K562 (cell line): ENCODE results near the gene ASCC3. TPM values are rescaled to one million over a fixed set of nuclear protein-coding genes. Genes with fewer than 3 reads are reported as not detected.
A peak's percentile ranks its signal among the peaks of the same experiment; 100 is the strongest.

Experiments
- BRD9 ChIP-seq: fragments of 450-650 bp; IDR thresholded peaks from 2 replicates; pipeline ENCODE4 v1.6.1; 2018; ENCODE audit warnings: low read depth; ENCODE audit not compliant: partially characterized antibody
- CHAMP1 ChIP-seq: fragments of 450-650 bp; IDR thresholded peaks from 2 replicates; pipeline ENCODE4 v1.6.1; 2016; ENCODE audit warnings: mild to moderate bottlenecking
- COPS2 ChIP-seq: fragments of 450-650 bp; conservative IDR thresholded peaks from 2 replicates; pipeline ENCODE4 v1.6.1; 2016; ENCODE audit warnings: mild to moderate bottlenecking, moderate library complexity
- DPF2 ChIP-seq: fragments of 450-650 bp; IDR thresholded peaks from 2 replicates; pipeline ENCODE4 v1.6.1; 2016
- ELF4 ChIP-seq: fragments of 450-650 bp; formaldehyde crosslinking; IDR thresholded peaks from 2 replicates; pipeline ENCODE4 v1.4.0; 2022; ENCODE audit warnings: missing genetic modification characterization
- FOXP1 ChIP-seq: sonication (generic); formaldehyde crosslinking; IDR thresholded peaks from 2 replicates; pipeline ENCODE4 v1.8.0; 2022; ENCODE audit warnings: mild to moderate bottlenecking, missing genetic modification reagents
- GATA2 ChIP-seq: sonication (generic); formaldehyde crosslinking; IDR thresholded peaks from 2 replicates; pipeline ENCODE4 v1.4.0; 2020; ENCODE audit warnings: mild to moderate bottlenecking, missing genetic modification reagents
- MEIS2 ChIP-seq: fragments of 450-650 bp; IDR thresholded peaks from 2 replicates; pipeline ENCODE4 v1.6.1; 2014; ENCODE audit warnings: mild to moderate bottlenecking; ENCODE audit not compliant: partially characterized antibody
- PTBP1 ChIP-seq: fragments of 200-400 bp; formaldehyde crosslinking; IDR thresholded peaks from 2 replicates; pipeline ENCODE4 v1.6.1; 2017; ENCODE audit warnings: low read depth, low read length
- PURB ChIP-seq: sonication (generic); formaldehyde crosslinking; IDR thresholded peaks from 2 replicates; pipeline ENCODE4 v1.9.0; 2021; ENCODE audit warnings: low read depth, mild to moderate bottlenecking, missing genetic modification reagents
- TCFL5 ChIP-seq: fragments of 250-450 bp; sonication (Bioruptor Pico); conservative IDR thresholded peaks from 2 replicates; pipeline ENCODE4 v1.6.1; 2021; ENCODE audit warnings: mild to moderate bottlenecking, moderate library complexity, matching md5 sums
- TEAD1 ChIP-seq, 2 experiments: fragments of 450-650 bp in 1 of 2; sonication (generic) in 1 of 2; formaldehyde crosslinking; IDR thresholded peaks; 2 replicates each; pipeline versions ENCODE4 v1.4.0 to v1.8.0; 2020 to 2022; ENCODE audit warnings: mild to moderate bottlenecking in 2 of 2, missing genetic modification reagents in 1 of 2
- ZBTB26 ChIP-seq: fragments of 450-650 bp; formaldehyde crosslinking; IDR thresholded peaks from 2 replicates; pipeline ENCODE4 v1.4.0; 2022; ENCODE audit warnings: missing genetic modification characterization
- ZBTB9 ChIP-seq: fragments of 450-650 bp; formaldehyde crosslinking; IDR thresholded peaks from 2 replicates; pipeline ENCODE4 v1.4.0; 2020; ENCODE audit warnings: mild to moderate bottlenecking, moderate library complexity
- ZNF324 ChIP-seq: fragments of 250-450 bp; sonication (Bioruptor Pico); IDR thresholded peaks from 2 replicates; pipeline ENCODE4 v1.4.0; 2020; ENCODE audit warnings: mild to moderate bottlenecking
- ZNF407 ChIP-seq: fragments of 450-650 bp; IDR thresholded peaks from 2 replicates; pipeline ENCODE4 v1.6.1; 2016; ENCODE audit warnings: low read depth
- ZNF408 ChIP-seq: fragments of 250-450 bp; sonication (Bioruptor Pico); IDR thresholded peaks from 2 replicates; pipeline ENCODE4 v1.4.0; 2020; ENCODE audit warnings: low read depth, mild to moderate bottlenecking, moderate library complexity
- polyA plus RNA-seq, 8 experiments: library from polyadenylated mRNA; depleted of rRNA in 4 of 8; stranded (reverse) in 5 of 8; unstranded in 3 of 8; fragments of >200 nt; fragmentation: Nextera tagmentation in 2 of 8; fragmentation: Illumina TruSeq in 1 of 8; extraction: Ambion mirVana in 2 of 8; extraction: Trizol in 1 of 8; gene quantifications; 2 replicates each; pipeline versions ENCODE4 v1.2.1 to v1.2.3, GENCODE V29; 2011 to 2014; ENCODE audit warnings: inconsistent platforms in 1 of 8, missing spikeins in 1 of 8
- total RNA-seq, 7 experiments: library from RNA; depleted of rRNA in 6 of 7; stranded (reverse); fragments of >200 nt in 6 of 7; fragmentation: Illumina TruSeq in 2 of 7; extraction: Trizol in 2 of 7; gene quantifications; 2 replicates each; pipeline versions ENCODE4 v1.2.1 to v1.2.3, GENCODE V29; 2011 to 2021; ENCODE audit warnings: low replicate concordance in 1 of 7

Gene ASCC3
- total and polyA plus RNA-seq, 9 of the 15 experiments (the other 6 are each of a cell fraction or from before 2014, with no cell fraction given), result 16.1 to 56.1 (median 33.9) TPM

GRCh38 chr6:100810015-100810414, 71.1 kb downstream of the ASCC3 start (continued):
- no peak for TF ChIP-seq ZNF408 (CRISPR knock-in tag)
- no peak for TF ChIP-seq ZNF407
- no peak for TF ChIP-seq PURB (CRISPR knock-in tag)
- no peak for TF ChIP-seq ZNF324
- TF ChIP-seq TEAD1 (CRISPR knock-in tag; IDR thresholded peaks at IDR 0.05), result no peak
- TF ChIP-seq DPF2, result peak; percentile 43; the same call in 1 of the 2 replicates
- TF ChIP-seq ELF4, result no peak
- TF ChIP-seq BRD9, result no peak
- no peak for TF ChIP-seq COPS2
- TF ChIP-seq MEIS2, result peak; percentile 46
- TF ChIP-seq ZBTB26 (CRISPR knock-in tag), result no peak
- TF ChIP-seq CHAMP1, result no peak
- TF ChIP-seq GATA2, result no peak
- no peak for TF ChIP-seq PTBP1
- no peak for TF ChIP-seq ZBTB9 (CRISPR knock-in tag)
- TF ChIP-seq FOXP1, result no peak
- TF ChIP-seq TCFL5 (CRISPR knock-in tag), result no peak
